ENCODE data around the gene SUSD6.
"Not testable (repeated sequence)": the region's sequence is repeated elsewhere in the genome, so short reads cannot be mapped to it uniquely, and the experiment has no call there.

DNA sequence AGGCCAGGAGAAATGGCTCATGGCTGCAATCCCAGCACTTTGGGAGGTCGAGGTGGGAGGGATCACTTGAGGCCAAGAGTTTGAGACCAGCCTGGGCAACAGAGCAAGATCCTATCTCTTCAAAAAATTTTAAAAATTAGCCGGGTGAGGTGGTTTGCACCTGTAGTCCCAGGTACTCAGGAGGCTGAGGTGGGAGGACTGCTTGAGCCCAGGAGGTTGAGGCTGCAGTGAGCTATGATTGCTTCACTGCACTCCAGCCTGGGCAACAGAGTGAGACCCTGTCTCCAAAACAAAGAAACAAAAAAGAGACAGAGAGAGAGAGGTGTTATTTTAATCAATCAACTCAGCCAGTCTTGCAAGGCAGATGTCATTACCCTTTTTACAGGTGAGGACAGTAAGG, 107.2 kb downstream of the SUSD6 start:
- TF ChIP-seq, protein P1, sequence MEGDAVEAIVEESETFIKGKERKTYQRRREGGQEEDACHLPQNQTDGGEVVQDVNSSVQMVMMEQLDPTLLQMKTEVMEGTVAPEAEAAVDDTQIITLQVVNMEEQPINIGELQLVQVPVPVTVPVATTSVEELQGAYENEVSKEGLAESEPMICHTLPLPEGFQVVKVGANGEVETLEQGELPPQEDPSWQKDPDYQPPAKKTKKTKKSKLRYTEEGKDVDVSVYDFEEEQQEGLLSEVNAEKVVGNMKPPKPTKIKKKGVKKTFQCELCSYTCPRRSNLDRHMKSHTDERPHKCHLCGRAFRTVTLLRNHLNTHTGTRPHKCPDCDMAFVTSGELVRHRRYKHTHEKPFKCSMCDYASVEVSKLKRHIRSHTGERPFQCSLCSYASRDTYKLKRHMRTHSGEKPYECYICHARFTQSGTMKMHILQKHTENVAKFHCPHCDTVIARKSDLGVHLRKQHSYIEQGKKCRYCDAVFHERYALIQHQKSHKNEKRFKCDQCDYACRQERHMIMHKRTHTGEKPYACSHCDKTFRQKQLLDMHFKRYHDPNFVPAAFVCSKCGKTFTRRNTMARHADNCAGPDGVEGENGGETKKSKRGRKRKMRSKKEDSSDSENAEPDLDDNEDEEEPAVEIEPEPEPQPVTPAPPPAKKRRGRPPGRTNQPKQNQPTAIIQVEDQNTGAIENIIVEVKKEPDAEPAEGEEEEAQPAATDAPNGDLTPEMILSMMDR (conservative IDR thresholded peaks at IDR 0.05; ENCODE audit: low read depth in 2 of 2) = not testable (repeated sequence)
- not testable (repeated sequence) for TF ChIP-seq EZH2 (IDR thresholded peaks at IDR 0.05; ENCODE audit: low read depth, unreplicated experiment); POLR2AphosphoS5 (IDR thresholded peaks at IDR 0.05; ENCODE audit: low read depth); EZH2phosphoT487 (IDR thresholded peaks at IDR 0.05; ENCODE audit: unreplicated experiment); STAT1 (IDR thresholded peaks at IDR 0.05; ENCODE audit: unreplicated experiment); NANOG (IDR thresholded peaks at IDR 0.05; ENCODE audit: borderline replicate concordance); ZNF114 (CRISPR knock-in tag; IDR thresholded peaks at IDR 0.05); JUNB (IDR thresholded peaks at IDR 0.05; ENCODE audit: unreplicated experiment); CREB1 (CRISPR knock-in tag; IDR thresholded peaks at IDR 0.05; ENCODE audit: low read depth)
- TF ChIP-seq, protein P2, sequence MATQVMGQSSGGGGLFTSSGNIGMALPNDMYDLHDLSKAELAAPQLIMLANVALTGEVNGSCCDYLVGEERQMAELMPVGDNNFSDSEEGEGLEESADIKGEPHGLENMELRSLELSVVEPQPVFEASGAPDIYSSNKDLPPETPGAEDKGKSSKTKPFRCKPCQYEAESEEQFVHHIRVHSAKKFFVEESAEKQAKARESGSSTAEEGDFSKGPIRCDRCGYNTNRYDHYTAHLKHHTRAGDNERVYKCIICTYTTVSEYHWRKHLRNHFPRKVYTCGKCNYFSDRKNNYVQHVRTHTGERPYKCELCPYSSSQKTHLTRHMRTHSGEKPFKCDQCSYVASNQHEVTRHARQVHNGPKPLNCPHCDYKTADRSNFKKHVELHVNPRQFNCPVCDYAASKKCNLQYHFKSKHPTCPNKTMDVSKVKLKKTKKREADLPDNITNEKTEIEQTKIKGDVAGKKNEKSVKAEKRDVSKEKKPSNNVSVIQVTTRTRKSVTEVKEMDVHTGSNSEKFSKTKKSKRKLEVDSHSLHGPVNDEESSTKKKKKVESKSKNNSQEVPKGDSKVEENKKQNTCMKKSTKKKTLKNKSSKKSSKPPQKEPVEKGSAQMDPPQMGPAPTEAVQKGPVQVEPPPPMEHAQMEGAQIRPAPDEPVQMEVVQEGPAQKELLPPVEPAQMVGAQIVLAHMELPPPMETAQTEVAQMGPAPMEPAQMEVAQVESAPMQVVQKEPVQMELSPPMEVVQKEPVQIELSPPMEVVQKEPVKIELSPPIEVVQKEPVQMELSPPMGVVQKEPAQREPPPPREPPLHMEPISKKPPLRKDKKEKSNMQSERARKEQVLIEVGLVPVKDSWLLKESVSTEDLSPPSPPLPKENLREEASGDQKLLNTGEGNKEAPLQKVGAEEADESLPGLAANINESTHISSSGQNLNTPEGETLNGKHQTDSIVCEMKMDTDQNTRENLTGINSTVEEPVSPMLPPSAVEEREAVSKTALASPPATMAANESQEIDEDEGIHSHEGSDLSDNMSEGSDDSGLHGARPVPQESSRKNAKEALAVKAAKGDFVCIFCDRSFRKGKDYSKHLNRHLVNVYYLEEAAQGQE (IDR thresholded peaks at IDR 0.05; ENCODE audit: unreplicated experiment) = not testable (repeated sequence)
- TF ChIP-seq, protein P3, sequence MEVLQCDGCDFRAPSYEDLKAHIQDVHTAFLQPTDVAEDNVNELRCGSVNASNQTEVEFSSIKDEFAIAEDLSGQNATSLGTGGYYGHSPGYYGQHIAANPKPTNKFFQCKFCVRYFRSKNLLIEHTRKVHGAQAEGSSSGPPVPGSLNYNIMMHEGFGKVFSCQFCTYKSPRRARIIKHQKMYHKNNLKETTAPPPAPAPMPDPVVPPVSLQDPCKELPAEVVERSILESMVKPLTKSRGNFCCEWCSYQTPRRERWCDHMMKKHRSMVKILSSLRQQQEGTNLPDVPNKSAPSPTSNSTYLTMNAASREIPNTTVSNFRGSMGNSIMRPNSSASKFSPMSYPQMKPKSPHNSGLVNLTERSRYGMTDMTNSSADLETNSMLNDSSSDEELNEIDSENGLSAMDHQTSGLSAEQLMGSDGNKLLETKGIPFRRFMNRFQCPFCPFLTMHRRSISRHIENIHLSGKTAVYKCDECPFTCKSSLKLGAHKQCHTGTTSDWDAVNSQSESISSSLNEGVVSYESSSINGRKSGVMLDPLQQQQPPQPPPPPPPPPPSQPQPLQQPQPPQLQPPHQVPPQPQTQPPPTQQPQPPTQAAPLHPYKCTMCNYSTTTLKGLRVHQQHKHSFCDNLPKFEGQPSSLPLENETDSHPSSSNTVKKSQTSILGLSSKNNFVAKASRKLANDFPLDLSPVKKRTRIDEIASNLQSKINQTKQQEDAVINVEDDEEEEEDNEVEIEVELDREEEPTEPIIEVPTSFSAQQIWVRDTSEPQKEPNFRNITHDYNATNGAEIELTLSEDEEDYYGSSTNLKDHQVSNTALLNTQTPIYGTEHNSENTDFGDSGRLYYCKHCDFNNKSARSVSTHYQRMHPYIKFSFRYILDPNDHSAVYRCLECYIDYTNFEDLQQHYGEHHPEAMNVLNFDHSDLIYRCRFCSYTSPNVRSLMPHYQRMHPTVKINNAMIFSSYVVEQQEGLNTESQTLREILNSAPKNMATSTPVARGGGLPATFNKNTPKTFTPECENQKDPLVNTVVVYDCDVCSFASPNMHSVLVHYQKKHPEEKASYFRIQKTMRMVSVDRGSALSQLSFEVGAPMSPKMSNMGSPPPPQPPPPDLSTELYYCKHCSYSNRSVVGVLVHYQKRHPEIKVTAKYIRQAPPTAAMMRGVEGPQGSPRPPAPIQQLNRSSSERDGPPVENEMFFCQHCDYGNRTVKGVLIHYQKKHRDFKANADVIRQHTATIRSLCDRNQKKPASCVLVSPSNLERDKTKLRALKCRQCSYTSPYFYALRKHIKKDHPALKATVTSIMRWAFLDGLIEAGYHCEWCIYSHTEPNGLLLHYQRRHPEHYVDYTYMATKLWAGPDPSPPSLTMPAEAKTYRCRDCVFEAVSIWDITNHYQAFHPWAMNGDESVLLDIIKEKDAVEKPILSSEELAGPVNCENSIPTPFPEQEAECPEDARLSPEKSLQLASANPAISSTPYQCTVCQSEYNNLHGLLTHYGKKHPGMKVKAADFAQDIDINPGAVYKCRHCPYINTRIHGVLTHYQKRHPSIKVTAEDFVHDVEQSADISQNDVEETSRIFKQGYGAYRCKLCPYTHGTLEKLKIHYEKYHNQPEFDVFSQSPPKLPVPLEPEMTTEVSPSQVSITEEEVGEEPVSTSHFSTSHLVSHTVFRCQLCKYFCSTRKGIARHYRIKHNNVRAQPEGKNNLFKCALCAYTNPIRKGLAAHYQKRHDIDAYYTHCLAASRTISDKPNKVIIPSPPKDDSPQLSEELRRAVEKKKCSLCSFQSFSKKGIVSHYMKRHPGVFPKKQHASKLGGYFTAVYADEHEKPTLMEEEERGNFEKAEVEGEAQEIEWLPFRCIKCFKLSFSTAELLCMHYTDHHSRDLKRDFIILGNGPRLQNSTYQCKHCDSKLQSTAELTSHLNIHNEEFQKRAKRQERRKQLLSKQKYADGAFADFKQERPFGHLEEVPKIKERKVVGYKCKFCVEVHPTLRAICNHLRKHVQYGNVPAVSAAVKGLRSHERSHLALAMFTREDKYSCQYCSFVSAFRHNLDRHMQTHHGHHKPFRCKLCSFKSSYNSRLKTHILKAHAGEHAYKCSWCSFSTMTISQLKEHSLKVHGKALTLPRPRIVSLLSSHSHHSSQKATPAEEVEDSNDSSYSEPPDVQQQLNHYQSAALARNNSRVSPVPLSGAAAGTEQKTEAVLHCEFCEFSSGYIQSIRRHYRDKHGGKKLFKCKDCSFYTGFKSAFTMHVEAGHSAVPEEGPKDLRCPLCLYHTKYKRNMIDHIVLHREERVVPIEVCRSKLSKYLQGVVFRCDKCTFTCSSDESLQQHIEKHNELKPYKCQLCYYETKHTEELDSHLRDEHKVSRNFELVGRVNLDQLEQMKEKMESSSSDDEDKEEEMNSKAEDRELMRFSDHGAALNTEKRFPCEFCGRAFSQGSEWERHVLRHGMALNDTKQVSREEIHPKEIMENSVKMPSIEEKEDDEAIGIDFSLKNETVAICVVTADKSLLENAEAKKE (CRISPR knock-in tag; IDR thresholded peaks at IDR 0.05) = not testable (repeated sequence)
- TF ChIP-seq, protein P4, sequence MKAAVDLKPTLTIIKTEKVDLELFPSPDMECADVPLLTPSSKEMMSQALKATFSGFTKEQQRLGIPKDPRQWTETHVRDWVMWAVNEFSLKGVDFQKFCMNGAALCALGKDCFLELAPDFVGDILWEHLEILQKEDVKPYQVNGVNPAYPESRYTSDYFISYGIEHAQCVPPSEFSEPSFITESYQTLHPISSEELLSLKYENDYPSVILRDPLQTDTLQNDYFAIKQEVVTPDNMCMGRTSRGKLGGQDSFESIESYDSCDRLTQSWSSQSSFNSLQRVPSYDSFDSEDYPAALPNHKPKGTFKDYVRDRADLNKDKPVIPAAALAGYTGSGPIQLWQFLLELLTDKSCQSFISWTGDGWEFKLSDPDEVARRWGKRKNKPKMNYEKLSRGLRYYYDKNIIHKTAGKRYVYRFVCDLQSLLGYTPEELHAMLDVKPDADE (IDR thresholded peaks at IDR 0.05) = not testable (repeated sequence)

All from GM23338 (cell line).